ENCODE data around the gene CSPG4.
"Not testable (repeated sequence)": the region's sequence is repeated elsewhere in the genome, so short reads cannot be mapped to it uniquely, and the experiment has no call there.

CSPG4 gene

DNA sequence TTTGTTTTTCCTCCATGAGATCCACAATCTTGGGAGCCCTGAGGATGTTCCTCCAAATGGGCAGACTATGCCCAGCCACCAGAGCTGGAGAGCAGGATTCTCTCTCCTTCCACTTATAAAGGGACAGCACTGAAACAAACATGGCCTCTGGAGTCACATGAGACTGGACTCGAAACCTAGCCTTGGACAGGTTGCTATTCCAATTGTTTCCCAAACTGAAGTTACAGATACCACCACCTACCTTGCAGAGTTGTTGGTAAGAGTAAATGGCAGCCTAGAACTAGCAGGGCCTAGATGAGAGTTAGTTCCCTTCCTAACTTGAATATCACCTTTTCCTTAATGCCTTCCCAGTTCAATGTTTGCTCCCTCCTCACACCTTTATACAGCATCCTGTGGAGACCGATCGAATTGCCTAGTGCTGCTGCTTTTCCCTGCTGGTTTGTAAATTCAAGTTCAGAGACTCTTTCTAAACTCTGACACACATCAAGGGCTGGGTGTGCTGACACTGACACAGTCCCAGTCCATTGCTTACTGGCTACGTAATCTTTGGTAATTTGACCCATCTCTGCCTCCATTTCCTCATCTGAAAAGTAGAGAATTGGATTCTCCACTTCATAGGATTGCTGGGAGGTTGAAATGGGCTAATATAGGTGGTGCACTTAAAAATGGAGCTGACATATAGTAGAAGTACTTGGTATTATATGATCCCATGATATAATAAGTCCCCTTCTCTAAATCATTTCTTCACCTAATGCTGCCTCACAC is 75.2 kb downstream of the CSPG4 start:
- no peak for DNase-seq (ENCODE audit: low read depth in 1 of 2, low spot score in 1 of 2)
- Histone ChIP-seq H3K27me3 (ENCODE audit: insufficient read depth, poor library complexity, severe bottlenecking) (no peaks in the 10 kb centered on the region), H3K4me3 (replicated peaks; ENCODE audit: insufficient read depth, low read length) (peak overlapping the region; percentile 68), H3K27ac (replicated peaks) (no peak overlapping the region)
- TF ChIP-seq SPI1 (IDR thresholded peaks at IDR 0.05; ENCODE audit: borderline replicate concordance, low read depth) = no peak
- TF ChIP-seq, protein P1, sequence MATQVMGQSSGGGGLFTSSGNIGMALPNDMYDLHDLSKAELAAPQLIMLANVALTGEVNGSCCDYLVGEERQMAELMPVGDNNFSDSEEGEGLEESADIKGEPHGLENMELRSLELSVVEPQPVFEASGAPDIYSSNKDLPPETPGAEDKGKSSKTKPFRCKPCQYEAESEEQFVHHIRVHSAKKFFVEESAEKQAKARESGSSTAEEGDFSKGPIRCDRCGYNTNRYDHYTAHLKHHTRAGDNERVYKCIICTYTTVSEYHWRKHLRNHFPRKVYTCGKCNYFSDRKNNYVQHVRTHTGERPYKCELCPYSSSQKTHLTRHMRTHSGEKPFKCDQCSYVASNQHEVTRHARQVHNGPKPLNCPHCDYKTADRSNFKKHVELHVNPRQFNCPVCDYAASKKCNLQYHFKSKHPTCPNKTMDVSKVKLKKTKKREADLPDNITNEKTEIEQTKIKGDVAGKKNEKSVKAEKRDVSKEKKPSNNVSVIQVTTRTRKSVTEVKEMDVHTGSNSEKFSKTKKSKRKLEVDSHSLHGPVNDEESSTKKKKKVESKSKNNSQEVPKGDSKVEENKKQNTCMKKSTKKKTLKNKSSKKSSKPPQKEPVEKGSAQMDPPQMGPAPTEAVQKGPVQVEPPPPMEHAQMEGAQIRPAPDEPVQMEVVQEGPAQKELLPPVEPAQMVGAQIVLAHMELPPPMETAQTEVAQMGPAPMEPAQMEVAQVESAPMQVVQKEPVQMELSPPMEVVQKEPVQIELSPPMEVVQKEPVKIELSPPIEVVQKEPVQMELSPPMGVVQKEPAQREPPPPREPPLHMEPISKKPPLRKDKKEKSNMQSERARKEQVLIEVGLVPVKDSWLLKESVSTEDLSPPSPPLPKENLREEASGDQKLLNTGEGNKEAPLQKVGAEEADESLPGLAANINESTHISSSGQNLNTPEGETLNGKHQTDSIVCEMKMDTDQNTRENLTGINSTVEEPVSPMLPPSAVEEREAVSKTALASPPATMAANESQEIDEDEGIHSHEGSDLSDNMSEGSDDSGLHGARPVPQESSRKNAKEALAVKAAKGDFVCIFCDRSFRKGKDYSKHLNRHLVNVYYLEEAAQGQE (IDR thresholded peaks at IDR 0.05; ENCODE audit: insufficient replicate concordance, low read depth) = no peak
- no peak for TF ChIP-seq POLR2AphosphoS5 (IDR thresholded peaks at IDR 0.05; ENCODE audit: low read depth)
- TF ChIP-seq GABPA (IDR thresholded peaks at IDR 0.05; ENCODE audit: low read depth) = no peak
- TF ChIP-seq CTCF (IDR thresholded peaks at IDR 0.05; ENCODE audit: insufficient read depth, low read length) = no peak

- TF ChIP-seq SPI1 (IDR thresholded peaks at IDR 0.05; ENCODE audit: borderline replicate concordance, low read depth) (no peak), GABPA (IDR thresholded peaks at IDR 0.05; ENCODE audit: low read depth) (no peak), POLR2AphosphoS5 (IDR thresholded peaks at IDR 0.05; ENCODE audit: low read depth) (no peak), CTCF (IDR thresholded peaks at IDR 0.05; ENCODE audit: insufficient read depth, low read length) (no peak)
- TF ChIP-seq, protein P1 (IDR thresholded peaks at IDR 0.05; ENCODE audit: insufficient replicate concordance, low read depth) = no peak
- no peak for DNase-seq (ENCODE audit: low read depth in 1 of 2, low spot score in 1 of 2)
- no peak overlapping the region for H3K4me3 ChIP-seq (replicated peaks; ENCODE audit: insufficient read depth, low read length)
- H3K27ac ChIP-seq (replicated peaks) = no peak overlapping the region
- H3K27me3 ChIP-seq (ENCODE audit: insufficient read depth, poor library complexity, severe bottlenecking) = no peaks in the 10 kb centered on the region
Observed at GRCh38 chr15:75636026-75636425, 76.6 kb downstream of the CSPG4 start.

DNA sequence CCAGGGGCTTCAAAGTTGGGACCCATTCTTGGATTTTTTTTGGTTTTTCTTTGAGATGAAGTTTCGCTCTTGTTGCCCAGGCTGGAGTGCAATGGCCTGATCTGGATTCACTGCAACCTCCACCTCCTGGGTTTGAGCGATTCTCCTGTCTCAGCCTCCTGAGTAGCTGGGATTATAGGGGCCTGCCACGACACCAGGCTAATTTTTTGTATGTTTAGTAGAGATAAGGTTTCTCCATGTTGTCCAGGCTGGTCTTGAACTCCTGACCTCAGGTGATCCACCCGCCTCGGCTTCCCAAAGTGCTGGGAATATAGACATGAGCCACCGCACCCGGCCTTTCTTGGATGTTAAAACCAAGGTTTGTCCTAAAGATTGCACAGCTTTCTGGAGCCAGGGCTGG is 78.7 kb downstream of the CSPG4 start:
- H3K27me3 ChIP-seq (ENCODE audit: insufficient read depth, poor library complexity, severe bottlenecking); H3K4me3 ChIP-seq (replicated peaks; ENCODE audit: insufficient read depth, low read length); DNase-seq (ENCODE audit: low read depth in 1 of 2, low spot score in 1 of 2); H3K27ac ChIP-seq (replicated peaks): not testable (repeated sequence)

DNA sequence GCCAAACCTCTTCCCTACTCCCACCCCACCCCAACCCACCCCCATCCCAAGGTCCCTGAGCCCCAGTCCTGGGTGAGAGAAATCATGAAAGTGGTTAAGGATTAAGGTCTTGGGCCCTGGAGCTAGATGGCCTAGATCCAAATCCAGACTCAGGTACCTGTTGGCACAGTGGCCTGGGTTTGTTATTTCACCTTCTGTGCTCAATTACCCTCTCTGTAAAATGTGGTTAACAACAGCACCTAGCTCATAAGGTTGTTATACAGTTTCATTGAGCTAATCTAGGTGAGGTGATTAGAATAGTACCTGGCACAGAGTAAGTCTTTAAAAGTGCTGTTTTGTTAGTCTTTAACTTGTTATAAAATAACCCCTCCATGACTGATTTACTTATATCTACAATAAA is 80.7 kb downstream of the CSPG4 start:
- no peak for DNase-seq (ENCODE audit: low read depth in 1 of 2, low spot score in 1 of 2)
- H3K27ac ChIP-seq (replicated peaks) = no peak overlapping the region

More for the DNA sequence above, 80.7 kb downstream of the CSPG4 start:
- Histone ChIP-seq H3K4me3 (replicated peaks; ENCODE audit: insufficient read depth, low read length) (no peak overlapping the region), H3K27me3 (ENCODE audit: insufficient read depth, poor library complexity, severe bottlenecking) (no peaks in the 10 kb centered on the region)
- TF ChIP-seq POLR2AphosphoS5 (IDR thresholded peaks at IDR 0.05; ENCODE audit: low read depth) = no peak
- TF ChIP-seq, protein P1 (IDR thresholded peaks at IDR 0.05; ENCODE audit: insufficient replicate concordance, low read depth) = no peak
- TF ChIP-seq GABPA (IDR thresholded peaks at IDR 0.05; ENCODE audit: low read depth) = no peak
